Left ventricle myocardium inferior (tissue), 1 donor: ENCODE results near the gene DAAM1. TPM values are rescaled to one million over a fixed set of nuclear protein-coding genes. Genes with fewer than 3 reads are reported as not detected.

Source experiments
- DNase-seq: peaks from one replicate; pipeline ENCODE4 v3.0.0-alpha.2; 2020
- H3K27ac ChIP-seq: fragments of 200-600 bp; replicated peaks from 2 replicates; pipeline ENCODE4 v1.8.0; 2021
- H3K27me3 ChIP-seq: fragments of 200-600 bp; 2 replicates; pipeline ENCODE4 v1.8.0; 2021; ENCODE audit warnings: low read depth
- H3K36me3 ChIP-seq: fragments of 200-600 bp; 2 replicates; pipeline ENCODE4 v1.8.0; 2021
- H3K4me1 ChIP-seq: fragments of 200-600 bp; 2 replicates; pipeline ENCODE4 v1.8.0; 2021
- H3K4me3 ChIP-seq: fragments of 200-600 bp; 2 replicates; pipeline ENCODE4 v1.8.0; 2021; ENCODE audit warnings: mild to moderate bottlenecking, moderate library complexity
- H3K9me3 ChIP-seq: fragments of 200-600 bp; replicated peaks from 2 replicates; pipeline ENCODE4 v1.8.0; 2021
- CTCF ChIP-seq: fragments of 200-600 bp; IDR thresholded peaks from 2 replicates; pipeline ENCODE4 v1.8.0; 2021; ENCODE audit warnings: antibody characterized with exemption, mild to moderate bottlenecking, borderline replicate concordance
- intact Hi-C: fragments of 100-400 bp; cut with micrococcal nuclease; formaldehyde crosslinking; loops from one replicate; pipeline ENCODE4 v1.11.0; 2022
- total RNA-seq: library from RNA; stranded (reverse); fragmentation: NEBNext Ultra II Directional; extraction: Animal tissue kit (Norgen Biotek cat#: 25700); gene quantifications from one replicate; pipeline ENCODE4 v1.2.1, GENCODE V29; 2021
- donor health status: DM: no; HTN: yes; CAD: no; lungs with severe emphysema.

DAAM1 gene
- total RNA-seq, 1 donor from 2014 or later = 84.8 TPM

DNA sequence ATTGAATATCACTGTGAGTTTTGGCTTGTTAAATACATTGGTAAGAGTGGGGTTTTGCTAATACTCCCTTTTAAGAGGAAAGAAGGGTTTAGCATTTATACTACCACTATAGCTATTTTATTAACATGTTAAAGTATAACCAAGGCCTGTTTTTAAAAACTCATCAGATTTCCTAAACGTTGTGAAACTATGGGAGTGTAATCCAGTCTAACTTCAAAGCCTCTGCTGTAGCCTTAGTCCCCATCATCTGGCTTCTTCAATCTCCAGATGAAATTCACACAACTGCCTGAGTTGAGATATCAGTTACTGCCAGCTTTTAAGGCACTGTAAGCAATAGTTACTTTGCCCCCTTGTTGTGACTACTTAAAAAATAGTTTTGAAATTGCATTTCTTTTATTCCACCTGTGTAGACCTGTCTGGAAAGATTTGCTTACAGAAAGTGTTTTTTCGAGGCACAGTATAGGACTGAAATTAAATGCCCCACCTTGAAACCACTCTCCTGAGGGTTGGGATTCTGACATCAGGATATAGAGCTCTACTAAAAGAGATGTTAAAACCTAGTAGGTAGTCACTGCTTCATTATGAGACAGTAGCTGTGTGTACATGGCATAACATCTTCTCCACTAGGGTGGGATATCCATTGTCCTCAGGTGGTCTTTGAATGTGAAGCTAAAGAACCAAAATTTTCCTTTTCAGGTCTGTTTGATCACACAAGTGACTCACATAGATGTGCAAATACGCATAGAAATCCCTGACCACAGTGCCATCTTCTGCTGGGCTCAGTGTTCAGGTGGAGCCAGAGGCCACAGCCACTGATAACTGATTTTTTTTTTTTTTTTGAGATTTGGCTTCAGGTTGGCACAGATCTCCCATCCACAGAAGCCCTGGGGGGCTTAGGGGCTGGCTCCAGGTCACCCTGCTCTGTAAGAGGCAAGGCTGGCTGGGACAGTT, 125.5 kb downstream of the DAAM1 start:
- Histone ChIP-seq H3K36me3 (no peaks in the 10 kb centered on the region), H3K9me3 (no peaks in the 10 kb centered on the region), H3K4me3 (no peak overlapping the region), H3K27me3 (no peaks in the 10 kb centered on the region), H3K4me1 (peaks cover 82% of the 10 kb centered on the region), H3K27ac (peak overlapping the region; percentile 16)
- TF ChIP-seq CTCF = no peak
- intact Hi-C loops = no loop called here
- DNase-seq = no peak

DNA sequence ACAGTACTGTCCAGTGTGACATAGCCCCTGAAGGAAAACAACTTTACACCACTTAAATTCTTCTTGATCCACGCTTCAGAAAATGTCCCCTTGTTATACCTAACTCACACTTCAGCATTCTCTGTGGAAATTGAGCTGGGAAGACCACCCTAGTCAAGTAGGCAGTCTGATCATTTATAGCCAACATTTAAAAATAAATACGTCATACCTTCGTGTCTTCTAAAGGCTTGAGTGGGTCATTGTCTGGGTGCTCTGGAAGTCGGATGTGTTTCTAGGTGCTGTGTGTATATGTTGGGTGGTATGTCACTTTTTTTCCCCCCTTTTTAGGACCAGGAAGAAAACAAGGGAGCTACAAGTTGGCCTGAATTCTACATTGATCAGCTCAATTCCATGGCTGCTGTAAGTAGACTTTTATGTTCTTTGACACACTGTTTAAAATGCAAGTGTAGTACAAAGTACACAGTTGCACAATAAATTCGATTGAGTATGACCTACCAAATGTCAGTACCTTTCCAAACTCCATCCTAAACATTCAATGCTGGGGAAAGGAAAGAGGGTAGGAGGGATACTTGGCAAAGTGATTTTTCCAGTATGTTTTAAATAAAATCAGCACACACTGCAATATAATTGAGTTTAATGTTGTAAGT, 126.6 kb downstream of the DAAM1 start:
- Histone ChIP-seq H3K27ac (no peak overlapping the region), H3K36me3 (no peaks in the 10 kb centered on the region), H3K4me3 (no peak overlapping the region), H3K9me3 (no peaks in the 10 kb centered on the region), H3K27me3 (no peaks in the 10 kb centered on the region), H3K4me1 (peaks cover 84% of the 10 kb centered on the region)
- TF ChIP-seq CTCF = no peak
- DNase-seq = no peak
- intact Hi-C loops = no loop called here

DNA sequence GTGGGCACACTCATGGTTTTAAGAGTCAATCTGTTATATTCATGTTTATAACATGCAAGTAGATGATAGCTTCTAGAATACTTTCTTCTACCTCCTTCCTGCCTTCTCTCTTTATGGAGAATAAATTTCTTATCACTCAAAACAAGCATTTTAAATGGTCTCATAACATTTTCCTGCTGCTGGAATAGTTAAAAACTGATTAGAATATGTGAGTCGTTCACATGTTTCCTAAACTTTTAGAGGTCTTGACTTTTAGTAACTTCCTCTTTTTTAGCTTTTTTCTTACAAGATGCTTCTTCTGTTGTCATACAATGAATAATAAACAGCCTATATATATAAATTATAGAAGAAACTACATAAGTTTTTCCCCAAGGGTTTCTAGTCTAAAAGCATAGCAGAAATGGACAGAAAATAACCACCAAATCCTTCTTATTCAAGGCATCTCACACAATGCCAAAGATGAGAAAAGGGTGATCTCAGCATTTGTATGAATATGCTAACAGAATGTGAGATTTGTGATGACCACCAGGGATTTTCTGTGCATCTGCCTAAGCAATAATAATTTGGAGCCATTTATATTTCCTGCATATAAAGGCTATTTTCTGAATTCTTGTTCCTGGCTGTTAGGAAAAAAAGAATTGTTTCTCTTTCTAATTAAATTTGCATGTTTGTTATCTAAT, 127.8 kb downstream of the DAAM1 start:
- no peak for TF ChIP-seq CTCF
- H3K36me3 ChIP-seq = no peaks in the 10 kb centered on the region
- no peaks in the 10 kb centered on the region for H3K9me3 ChIP-seq
- DNase-seq = no peak
- intact Hi-C loops = no loop called here
- H3K27me3 ChIP-seq = no peaks in the 10 kb centered on the region
- H3K4me1 ChIP-seq = peaks cover 84% of the 10 kb centered on the region
- no peak overlapping the region for H3K4me3 ChIP-seq
- peak overlapping the region; percentile 87 for H3K27ac ChIP-seq

DNA sequence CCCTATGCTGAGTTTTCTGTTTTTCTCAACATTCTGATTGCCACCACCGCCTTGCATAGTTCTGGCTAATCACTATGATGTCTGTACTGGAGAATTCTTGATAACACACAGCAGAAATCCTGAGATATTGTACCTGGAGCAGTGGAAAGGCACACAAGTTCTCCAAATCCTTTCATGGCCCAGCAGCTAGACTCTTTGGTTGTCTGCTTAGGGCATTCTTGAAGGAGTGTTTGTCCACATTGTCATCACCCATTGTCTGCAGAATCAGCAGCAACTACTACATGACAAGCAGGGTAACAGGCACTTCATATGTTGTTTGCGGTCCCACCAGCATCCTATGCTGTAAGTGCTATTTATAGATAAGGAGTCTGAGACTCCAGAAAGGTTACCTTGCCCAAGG, 128.9 kb downstream of the DAAM1 start:
- Histone ChIP-seq H3K4me1 (peaks cover 91% of the 10 kb centered on the region), H3K27me3 (no peaks in the 10 kb centered on the region), H3K4me3 (no peak overlapping the region), H3K36me3 (no peaks in the 10 kb centered on the region), H3K9me3 (no peaks in the 10 kb centered on the region), H3K27ac (peak overlapping the region; percentile 87)
- TF ChIP-seq CTCF = no peak
- intact Hi-C loops = no loop called here
- no peak for DNase-seq

GRCh38 chr14:59317798-59318505, 129.5 kb downstream of the DAAM1 start:
- Histone ChIP-seq H3K27me3 (no peaks in the 10 kb centered on the region), H3K4me1 (peaks cover 91% of the 10 kb centered on the region), H3K36me3 (peaks cover 1% of the 10 kb centered on the region), H3K27ac (peak overlapping the region; percentile 87), H3K9me3 (no peaks in the 10 kb centered on the region), H3K4me3 (no peak overlapping the region)
- DNase-seq = no peak
- intact Hi-C loops = no loop called here
- TF ChIP-seq CTCF = no peak
